GM23338 (cell line): ENCODE data around the gene PXYLP1. TPM values are rescaled to one million over a fixed set of nuclear protein-coding genes. Genes with fewer than 3 reads are reported as not detected.

Experiments
- ATAC-seq: fragments of 200-7000 bp; cut with Tn5 transposase; 3 replicates; pipeline ENCODE4 v1.9.1; 2020
- DNase-seq: peaks from one replicate; pipeline ENCODE4 v3.0.0-alpha.2; 2015; ENCODE audit warnings: low spot score
- H2AFZ ChIP-seq: fragments of 200-600 bp; sonication (generic); 2 replicates; pipeline ENCODE4 v1.8.0; 2016; ENCODE audit warnings: antibody characterized with exemption, mild to moderate bottlenecking, moderate library complexity
- H3F3A ChIP-seq: fragments of 200-600 bp; sonication (generic); replicated peaks from 2 replicates; pipeline ENCODE4 v1.8.0; 2017; ENCODE audit warnings: antibody characterized with exemption, mixed run types, low read depth
- H3K27ac ChIP-seq: fragments of 200-600 bp; sonication (generic); 2 replicates; pipeline ENCODE4 v1.6.1; 2016; ENCODE audit warnings: low read depth
- H3K27me3 ChIP-seq: fragments of 200-600 bp; sonication (generic); 2 replicates; pipeline ENCODE4 v1.8.0; 2016; ENCODE audit warnings: mild to moderate bottlenecking, mixed run types, moderate library complexity; ENCODE audit not compliant: insufficient read depth
- H3K36me3 ChIP-seq: fragments of 200-600 bp; sonication (generic); 2 replicates; pipeline ENCODE4 v1.8.0; 2016; ENCODE audit warnings: mild to moderate bottlenecking; ENCODE audit not compliant: insufficient read depth
- H3K4me1 ChIP-seq: fragments of 200-600 bp; sonication (generic); 2 replicates; pipeline ENCODE4 v1.8.0; 2016; ENCODE audit warnings: mild to moderate bottlenecking, moderate library complexity; ENCODE audit not compliant: insufficient read depth
- H3K4me2 ChIP-seq: fragments of 200-600 bp; sonication (generic); 2 replicates; pipeline ENCODE4 v1.7.1; 2017; ENCODE audit warnings: mixed run types
- H3K4me3 ChIP-seq: fragments of 200-600 bp; sonication (generic); 2 replicates; pipeline ENCODE4 v1.6.1; 2016; ENCODE audit warnings: mixed run types
- H3K79me2 ChIP-seq: fragments of 200-600 bp; sonication (generic); replicated peaks from 2 replicates; pipeline ENCODE4 v1.8.0; 2017; ENCODE audit warnings: mild to moderate bottlenecking; ENCODE audit not compliant: insufficient read depth
- H3K9me2 ChIP-seq: fragments of 200-600 bp; sonication (generic); 2 replicates; pipeline ENCODE4 v1.8.0; 2017; ENCODE audit not compliant: insufficient read depth
- H4K20me1 ChIP-seq: fragments of 200-600 bp; sonication (generic); replicated peaks from 2 replicates; pipeline ENCODE4 v1.8.0; 2017; ENCODE audit warnings: mild to moderate bottlenecking; ENCODE audit not compliant: insufficient read depth
- H3K27ac Mint-ChIP-seq: 2 replicates; pipeline ENCODE4 v1.8.0; 2020; ENCODE audit warnings: inconsistent platforms, mild to moderate bottlenecking, moderate library complexity, mixed read lengths
- H3K27me3 Mint-ChIP-seq: 3 replicates; pipeline ENCODE4 v1.8.0; 2022; ENCODE audit warnings: low read depth, mild to moderate bottlenecking, moderate library complexity, mixed read lengths, inconsistent platforms; ENCODE audit not compliant: insufficient read depth, poor library complexity
- H3K36me3 Mint-ChIP-seq: 3 replicates; pipeline ENCODE4 v1.8.0; 2021; ENCODE audit warnings: low read depth, mild to moderate bottlenecking, inconsistent platforms, moderate library complexity, mixed read lengths
- H3K4me1 Mint-ChIP-seq: 3 replicates; pipeline ENCODE4 v1.8.0; 2020; ENCODE audit warnings: mild to moderate bottlenecking, inconsistent platforms, mixed read lengths
- H3K4me3 Mint-ChIP-seq: 3 replicates; pipeline ENCODE4 v1.8.0; 2021; ENCODE audit warnings: moderate library complexity, mild to moderate bottlenecking, inconsistent platforms, mixed read lengths
- H3K9me3 Mint-ChIP-seq: 3 replicates; pipeline ENCODE4 v1.8.0; 2020; ENCODE audit warnings: moderate library complexity, mild to moderate bottlenecking, inconsistent platforms, mixed read lengths
- CREB1 ChIP-seq: fragments of 250-450 bp; sonication (Bioruptor Pico); IDR thresholded peaks from 2 replicates; pipeline ENCODE4 v1.5.0; 2020; ENCODE audit warnings: low read depth, mild to moderate bottlenecking, moderate library complexity
- EZH2 ChIP-seq: fragments of 200-600 bp; sonication (generic); IDR thresholded peaks from one replicate; pipeline ENCODE4 v1.8.0; 2017; ENCODE audit warnings: antibody characterized with exemption, mild to moderate bottlenecking, low read depth; ENCODE audit not compliant: unreplicated experiment
- EZH2phosphoT487 ChIP-seq: fragments of 200-600 bp; sonication (generic); IDR thresholded peaks from one replicate; pipeline ENCODE4 v1.8.1; 2018; ENCODE audit warnings: antibody characterized with exemption; ENCODE audit not compliant: unreplicated experiment
- JUNB ChIP-seq: IDR thresholded peaks from one replicate; pipeline ENCODE4 v1.6.1; 2016; ENCODE audit warnings: antibody characterized with exemption; ENCODE audit not compliant: unreplicated experiment
- NANOG ChIP-seq: IDR thresholded peaks from 2 replicates; pipeline ENCODE4 v1.6.1; 2016; ENCODE audit warnings: antibody characterized with exemption, borderline replicate concordance
- POLR2AphosphoS5 ChIP-seq: IDR thresholded peaks from 2 replicates; pipeline ENCODE4 v1.6.1; 2016; ENCODE audit warnings: antibody characterized with exemption, low read depth
- STAT1 ChIP-seq: IDR thresholded peaks from one replicate; pipeline ENCODE4 v1.6.1; 2016; ENCODE audit warnings: antibody characterized with exemption; ENCODE audit not compliant: unreplicated experiment
- ZNF114 ChIP-seq: fragments of 250-450 bp; sonication (Bioruptor Pico); IDR thresholded peaks from 2 replicates; pipeline ENCODE4 v1.5.0; 2020; ENCODE audit warnings: mild to moderate bottlenecking, moderate library complexity
- ZNF331 ChIP-seq: fragments of 250-450 bp; sonication (Bioruptor Pico); IDR thresholded peaks from 2 replicates; pipeline ENCODE4 v1.5.0; 2020; ENCODE audit warnings: low read depth, mild to moderate bottlenecking, moderate library complexity
- polyA plus RNA-seq: library from polyadenylated mRNA; unstranded; fragments of >200 nt; fragmentation: Nextera tagmentation; extraction: Ambion mirVana; gene quantifications from 2 replicates; pipeline ENCODE4 v1.2.1, GENCODE V29; 2016
- total RNA-seq: library from RNA; depleted of rRNA; stranded (reverse); fragments of >200 nt; shearing (Covaris generic); gene quantifications from 2 replicates; pipeline ENCODE4 v1.2.3, GENCODE V29; 2014
- TF ChIP-seq, protein P1 (sequence below): IDR thresholded peaks from 2 replicates; pipeline ENCODE4 v1.6.1; 2016; ENCODE audit warnings: antibody characterized with exemption
- TF ChIP-seq, protein P2 (sequence below): fragments of 250-450 bp; sonication (Bioruptor Pico); IDR thresholded peaks from 2 replicates; pipeline ENCODE4 v1.5.0; 2020; ENCODE audit warnings: mild to moderate bottlenecking, moderate library complexity
- TF ChIP-seq, protein P3 (sequence below), 2 experiments: fragments of 200-600 bp in 1 of 2; sonication (generic) in 1 of 2; conservative IDR thresholded peaks; 2 replicates each; pipeline versions ENCODE4 v1.5.1 to v1.6.1; 2016 to 2017; ENCODE audit warnings: antibody characterized with exemption in 2 of 2, low read depth in 2 of 2, mild to moderate bottlenecking in 2 of 2, moderate library complexity in 1 of 2
- TF ChIP-seq, protein P4 (sequence below): IDR thresholded peaks from one replicate; pipeline ENCODE4 v1.6.1; 2018; ENCODE audit warnings: antibody characterized with exemption; ENCODE audit not compliant: unreplicated experiment

PXYLP1 gene
- total and polyA plus RNA-seq, 2 experiments from 2014 or later: 8.9 to 20.1 TPM

DNA sequence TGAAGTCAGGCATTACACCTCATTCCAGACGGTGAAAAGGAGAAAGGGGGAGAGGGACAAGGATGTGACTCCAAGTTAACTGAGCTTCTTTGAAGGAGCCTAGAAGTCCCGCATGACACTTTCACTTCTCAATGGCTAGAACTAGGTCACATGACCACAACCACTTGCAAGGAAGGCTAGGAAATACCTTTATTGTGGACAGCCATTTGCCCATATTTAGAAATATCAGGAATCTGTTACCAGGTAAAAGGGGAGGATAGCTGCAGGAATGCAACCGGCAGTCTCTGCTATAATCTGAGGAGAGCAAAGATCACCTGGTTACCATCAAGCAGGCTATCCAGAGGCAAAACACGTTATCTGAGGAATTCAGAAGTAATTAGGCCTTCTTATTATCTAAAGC lies 28.9 kb upstream of the PXYLP1 start:
- no peak overlapping the region for H3K4me3 ChIP-seq
- H3K36me3 Mint-ChIP-seq: no peaks in the 10 kb centered on the region
- no peak overlapping the region for H3K27ac ChIP-seq
- H3K79me2 ChIP-seq: no peaks in the 10 kb centered on the region
- no peaks in the 10 kb centered on the region for H3K27me3 ChIP-seq
- no peak for ATAC-seq
- peaks cover 5% of the 10 kb centered on the region for H3K27me3 Mint-ChIP-seq
- H3K4me3 Mint-ChIP-seq: no peak overlapping the region
- no peak overlapping the region for H3K27ac Mint-ChIP-seq
- H3K9me3 Mint-ChIP-seq: no peaks in the 10 kb centered on the region
- H4K20me1 ChIP-seq: no peaks in the 10 kb centered on the region
- H3K4me2 ChIP-seq: no peak overlapping the region
- H3F3A ChIP-seq: no peaks in the 10 kb centered on the region
- DNase-seq: no peak
- H3K9me2 ChIP-seq: no peaks in the 10 kb centered on the region; the same call in 1 of the 2 replicates
- TF ChIP-seq CREB1 (CRISPR knock-in tag) (no peak), STAT1 (no peak), POLR2AphosphoS5 (no peak), EZH2phosphoT487 (no peak), ZNF331 (no peak), NANOG (no peak), JUNB (no peak), ZNF114 (no peak), EZH2 (no peak)
- TF ChIP-seq, protein P1, sequence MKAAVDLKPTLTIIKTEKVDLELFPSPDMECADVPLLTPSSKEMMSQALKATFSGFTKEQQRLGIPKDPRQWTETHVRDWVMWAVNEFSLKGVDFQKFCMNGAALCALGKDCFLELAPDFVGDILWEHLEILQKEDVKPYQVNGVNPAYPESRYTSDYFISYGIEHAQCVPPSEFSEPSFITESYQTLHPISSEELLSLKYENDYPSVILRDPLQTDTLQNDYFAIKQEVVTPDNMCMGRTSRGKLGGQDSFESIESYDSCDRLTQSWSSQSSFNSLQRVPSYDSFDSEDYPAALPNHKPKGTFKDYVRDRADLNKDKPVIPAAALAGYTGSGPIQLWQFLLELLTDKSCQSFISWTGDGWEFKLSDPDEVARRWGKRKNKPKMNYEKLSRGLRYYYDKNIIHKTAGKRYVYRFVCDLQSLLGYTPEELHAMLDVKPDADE: no peak
- TF ChIP-seq, protein P2, sequence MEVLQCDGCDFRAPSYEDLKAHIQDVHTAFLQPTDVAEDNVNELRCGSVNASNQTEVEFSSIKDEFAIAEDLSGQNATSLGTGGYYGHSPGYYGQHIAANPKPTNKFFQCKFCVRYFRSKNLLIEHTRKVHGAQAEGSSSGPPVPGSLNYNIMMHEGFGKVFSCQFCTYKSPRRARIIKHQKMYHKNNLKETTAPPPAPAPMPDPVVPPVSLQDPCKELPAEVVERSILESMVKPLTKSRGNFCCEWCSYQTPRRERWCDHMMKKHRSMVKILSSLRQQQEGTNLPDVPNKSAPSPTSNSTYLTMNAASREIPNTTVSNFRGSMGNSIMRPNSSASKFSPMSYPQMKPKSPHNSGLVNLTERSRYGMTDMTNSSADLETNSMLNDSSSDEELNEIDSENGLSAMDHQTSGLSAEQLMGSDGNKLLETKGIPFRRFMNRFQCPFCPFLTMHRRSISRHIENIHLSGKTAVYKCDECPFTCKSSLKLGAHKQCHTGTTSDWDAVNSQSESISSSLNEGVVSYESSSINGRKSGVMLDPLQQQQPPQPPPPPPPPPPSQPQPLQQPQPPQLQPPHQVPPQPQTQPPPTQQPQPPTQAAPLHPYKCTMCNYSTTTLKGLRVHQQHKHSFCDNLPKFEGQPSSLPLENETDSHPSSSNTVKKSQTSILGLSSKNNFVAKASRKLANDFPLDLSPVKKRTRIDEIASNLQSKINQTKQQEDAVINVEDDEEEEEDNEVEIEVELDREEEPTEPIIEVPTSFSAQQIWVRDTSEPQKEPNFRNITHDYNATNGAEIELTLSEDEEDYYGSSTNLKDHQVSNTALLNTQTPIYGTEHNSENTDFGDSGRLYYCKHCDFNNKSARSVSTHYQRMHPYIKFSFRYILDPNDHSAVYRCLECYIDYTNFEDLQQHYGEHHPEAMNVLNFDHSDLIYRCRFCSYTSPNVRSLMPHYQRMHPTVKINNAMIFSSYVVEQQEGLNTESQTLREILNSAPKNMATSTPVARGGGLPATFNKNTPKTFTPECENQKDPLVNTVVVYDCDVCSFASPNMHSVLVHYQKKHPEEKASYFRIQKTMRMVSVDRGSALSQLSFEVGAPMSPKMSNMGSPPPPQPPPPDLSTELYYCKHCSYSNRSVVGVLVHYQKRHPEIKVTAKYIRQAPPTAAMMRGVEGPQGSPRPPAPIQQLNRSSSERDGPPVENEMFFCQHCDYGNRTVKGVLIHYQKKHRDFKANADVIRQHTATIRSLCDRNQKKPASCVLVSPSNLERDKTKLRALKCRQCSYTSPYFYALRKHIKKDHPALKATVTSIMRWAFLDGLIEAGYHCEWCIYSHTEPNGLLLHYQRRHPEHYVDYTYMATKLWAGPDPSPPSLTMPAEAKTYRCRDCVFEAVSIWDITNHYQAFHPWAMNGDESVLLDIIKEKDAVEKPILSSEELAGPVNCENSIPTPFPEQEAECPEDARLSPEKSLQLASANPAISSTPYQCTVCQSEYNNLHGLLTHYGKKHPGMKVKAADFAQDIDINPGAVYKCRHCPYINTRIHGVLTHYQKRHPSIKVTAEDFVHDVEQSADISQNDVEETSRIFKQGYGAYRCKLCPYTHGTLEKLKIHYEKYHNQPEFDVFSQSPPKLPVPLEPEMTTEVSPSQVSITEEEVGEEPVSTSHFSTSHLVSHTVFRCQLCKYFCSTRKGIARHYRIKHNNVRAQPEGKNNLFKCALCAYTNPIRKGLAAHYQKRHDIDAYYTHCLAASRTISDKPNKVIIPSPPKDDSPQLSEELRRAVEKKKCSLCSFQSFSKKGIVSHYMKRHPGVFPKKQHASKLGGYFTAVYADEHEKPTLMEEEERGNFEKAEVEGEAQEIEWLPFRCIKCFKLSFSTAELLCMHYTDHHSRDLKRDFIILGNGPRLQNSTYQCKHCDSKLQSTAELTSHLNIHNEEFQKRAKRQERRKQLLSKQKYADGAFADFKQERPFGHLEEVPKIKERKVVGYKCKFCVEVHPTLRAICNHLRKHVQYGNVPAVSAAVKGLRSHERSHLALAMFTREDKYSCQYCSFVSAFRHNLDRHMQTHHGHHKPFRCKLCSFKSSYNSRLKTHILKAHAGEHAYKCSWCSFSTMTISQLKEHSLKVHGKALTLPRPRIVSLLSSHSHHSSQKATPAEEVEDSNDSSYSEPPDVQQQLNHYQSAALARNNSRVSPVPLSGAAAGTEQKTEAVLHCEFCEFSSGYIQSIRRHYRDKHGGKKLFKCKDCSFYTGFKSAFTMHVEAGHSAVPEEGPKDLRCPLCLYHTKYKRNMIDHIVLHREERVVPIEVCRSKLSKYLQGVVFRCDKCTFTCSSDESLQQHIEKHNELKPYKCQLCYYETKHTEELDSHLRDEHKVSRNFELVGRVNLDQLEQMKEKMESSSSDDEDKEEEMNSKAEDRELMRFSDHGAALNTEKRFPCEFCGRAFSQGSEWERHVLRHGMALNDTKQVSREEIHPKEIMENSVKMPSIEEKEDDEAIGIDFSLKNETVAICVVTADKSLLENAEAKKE (CRISPR knock-in tag): no peak
- TF ChIP-seq, protein P3, sequence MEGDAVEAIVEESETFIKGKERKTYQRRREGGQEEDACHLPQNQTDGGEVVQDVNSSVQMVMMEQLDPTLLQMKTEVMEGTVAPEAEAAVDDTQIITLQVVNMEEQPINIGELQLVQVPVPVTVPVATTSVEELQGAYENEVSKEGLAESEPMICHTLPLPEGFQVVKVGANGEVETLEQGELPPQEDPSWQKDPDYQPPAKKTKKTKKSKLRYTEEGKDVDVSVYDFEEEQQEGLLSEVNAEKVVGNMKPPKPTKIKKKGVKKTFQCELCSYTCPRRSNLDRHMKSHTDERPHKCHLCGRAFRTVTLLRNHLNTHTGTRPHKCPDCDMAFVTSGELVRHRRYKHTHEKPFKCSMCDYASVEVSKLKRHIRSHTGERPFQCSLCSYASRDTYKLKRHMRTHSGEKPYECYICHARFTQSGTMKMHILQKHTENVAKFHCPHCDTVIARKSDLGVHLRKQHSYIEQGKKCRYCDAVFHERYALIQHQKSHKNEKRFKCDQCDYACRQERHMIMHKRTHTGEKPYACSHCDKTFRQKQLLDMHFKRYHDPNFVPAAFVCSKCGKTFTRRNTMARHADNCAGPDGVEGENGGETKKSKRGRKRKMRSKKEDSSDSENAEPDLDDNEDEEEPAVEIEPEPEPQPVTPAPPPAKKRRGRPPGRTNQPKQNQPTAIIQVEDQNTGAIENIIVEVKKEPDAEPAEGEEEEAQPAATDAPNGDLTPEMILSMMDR (conservative IDR thresholded peaks at IDR 0.05; ENCODE audit: low read depth in 2 of 2): no peak
- TF ChIP-seq, protein P4, sequence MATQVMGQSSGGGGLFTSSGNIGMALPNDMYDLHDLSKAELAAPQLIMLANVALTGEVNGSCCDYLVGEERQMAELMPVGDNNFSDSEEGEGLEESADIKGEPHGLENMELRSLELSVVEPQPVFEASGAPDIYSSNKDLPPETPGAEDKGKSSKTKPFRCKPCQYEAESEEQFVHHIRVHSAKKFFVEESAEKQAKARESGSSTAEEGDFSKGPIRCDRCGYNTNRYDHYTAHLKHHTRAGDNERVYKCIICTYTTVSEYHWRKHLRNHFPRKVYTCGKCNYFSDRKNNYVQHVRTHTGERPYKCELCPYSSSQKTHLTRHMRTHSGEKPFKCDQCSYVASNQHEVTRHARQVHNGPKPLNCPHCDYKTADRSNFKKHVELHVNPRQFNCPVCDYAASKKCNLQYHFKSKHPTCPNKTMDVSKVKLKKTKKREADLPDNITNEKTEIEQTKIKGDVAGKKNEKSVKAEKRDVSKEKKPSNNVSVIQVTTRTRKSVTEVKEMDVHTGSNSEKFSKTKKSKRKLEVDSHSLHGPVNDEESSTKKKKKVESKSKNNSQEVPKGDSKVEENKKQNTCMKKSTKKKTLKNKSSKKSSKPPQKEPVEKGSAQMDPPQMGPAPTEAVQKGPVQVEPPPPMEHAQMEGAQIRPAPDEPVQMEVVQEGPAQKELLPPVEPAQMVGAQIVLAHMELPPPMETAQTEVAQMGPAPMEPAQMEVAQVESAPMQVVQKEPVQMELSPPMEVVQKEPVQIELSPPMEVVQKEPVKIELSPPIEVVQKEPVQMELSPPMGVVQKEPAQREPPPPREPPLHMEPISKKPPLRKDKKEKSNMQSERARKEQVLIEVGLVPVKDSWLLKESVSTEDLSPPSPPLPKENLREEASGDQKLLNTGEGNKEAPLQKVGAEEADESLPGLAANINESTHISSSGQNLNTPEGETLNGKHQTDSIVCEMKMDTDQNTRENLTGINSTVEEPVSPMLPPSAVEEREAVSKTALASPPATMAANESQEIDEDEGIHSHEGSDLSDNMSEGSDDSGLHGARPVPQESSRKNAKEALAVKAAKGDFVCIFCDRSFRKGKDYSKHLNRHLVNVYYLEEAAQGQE: no peak
- H3K4me1 Mint-ChIP-seq: peaks cover 7% of the 10 kb centered on the region; the same call in 2 of the 3 replicates
- no peaks in the 10 kb centered on the region for H3K36me3 ChIP-seq
- H2AFZ ChIP-seq: no peak overlapping the region
- no peaks in the 10 kb centered on the region; the same call in 1 of the 2 replicates for H3K4me1 ChIP-seq
